GM10266 (cell line): ENCODE measurements around the gene SOCS3.

Source experiments
- DNase-seq: peaks from one replicate; pipeline ENCODE4 v3.0.0; 2012; ENCODE audit errors: extremely low spot score
- CTCF ChIP-seq: IDR thresholded peaks from 2 replicates; pipeline ENCODE4 v1.5.1; 2012; ENCODE audit warnings: mild to moderate bottlenecking, low read depth; ENCODE audit not compliant: control insufficient read depth, insufficient read depth; ENCODE audit errors: missing control alignments

The SOCS3 gene

GRCh38 chr17:78401891-78402290 lies 42.0 kb upstream of the SOCS3 start:
- no peak for DNase-seq
- TF ChIP-seq CTCF: no peak

GRCh38 chr17:78401246-78401645 lies 41.4 kb upstream of the SOCS3 start:
- TF ChIP-seq CTCF: no peak
- no peak for DNase-seq

- no peak for TF ChIP-seq CTCF
- no peak for DNase-seq
Observed at GRCh38 chr17:78400581-78401240, 40.8 kb upstream of the SOCS3 start.

- no peak for DNase-seq
- no peak for TF ChIP-seq CTCF
Observed at GRCh38 chr17:78399693-78400144, 39.8 kb upstream of the SOCS3 start.

- TF ChIP-seq CTCF: no peak
Observed at GRCh38 chr17:78399028-78399692, 39.3 kb upstream of the SOCS3 start.

GRCh38 chr17:78398390-78398789 lies 38.5 kb upstream of the SOCS3 start:
- no peak for DNase-seq
- TF ChIP-seq CTCF: no peak

More at GRCh38 chr17:78399028-78399692, 39.3 kb upstream of the SOCS3 start:
- no peak for DNase-seq

GRCh38 chr17:78397681-78398101 lies 37.8 kb upstream of the SOCS3 start:
- no peak for DNase-seq
- TF ChIP-seq CTCF: no peak
